Mammary epithelial cell (primary cell): ENCODE measurements around the gene HSD17B8.

Experiments used
- EZH2 ChIP-seq: IDR thresholded peaks from 2 replicates; pipeline ENCODE4 v1.6.1; 2012; ENCODE audit warnings: low read length, inconsistent platforms, borderline replicate concordance
- TF ChIP-seq, protein P1 (sequence below), 2 donors: IDR thresholded peaks in 1 of 2; conservative IDR thresholded peaks in 1 of 2; 2 replicates each; pipeline ENCODE4 v1.5.1; 2011 to 2012; ENCODE audit warnings: inconsistent platforms in 2 of 2, low read length in 2 of 2, mild to moderate bottlenecking in 2 of 2, control low read depth in 1 of 2, low read depth in 1 of 2; ENCODE audit not compliant: insufficient read depth in 1 of 2; ENCODE audit errors: extremely low read depth in 1 of 2

DNA sequence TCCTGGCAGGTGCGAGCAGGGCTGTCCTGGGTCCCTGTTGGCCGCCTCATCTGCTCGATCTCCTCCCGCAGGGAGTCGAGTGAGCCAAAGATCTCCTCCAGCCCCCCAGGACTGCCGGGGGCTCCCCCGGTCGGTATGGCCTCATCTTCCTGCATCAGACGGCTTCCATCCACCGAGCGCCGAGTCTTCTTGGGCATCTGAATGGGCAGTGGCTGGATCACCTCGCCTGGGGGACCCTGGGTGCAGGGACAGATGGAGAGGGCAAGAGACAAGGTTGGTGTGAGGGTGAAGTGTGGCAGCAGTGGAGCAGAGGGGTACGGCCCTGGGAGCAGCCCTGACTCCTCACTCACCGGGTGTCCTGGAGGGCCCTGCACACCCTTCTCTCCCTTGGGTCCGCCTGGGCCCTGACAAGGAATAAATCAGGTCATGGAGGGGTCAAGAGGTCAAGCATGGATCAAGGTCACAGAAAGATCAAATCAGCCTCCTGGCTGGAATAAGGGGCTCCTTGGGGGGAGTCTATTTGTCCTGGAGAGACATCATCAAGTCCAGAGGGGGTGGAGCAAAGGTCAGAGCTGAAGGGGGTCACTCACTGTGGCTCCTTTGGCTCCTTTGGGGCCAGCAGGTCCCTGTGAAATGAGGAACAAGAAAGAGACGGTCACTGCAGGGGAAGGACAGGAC, 38.7 kb upstream of the HSD17B8 start:
- TF ChIP-seq, protein P1, sequence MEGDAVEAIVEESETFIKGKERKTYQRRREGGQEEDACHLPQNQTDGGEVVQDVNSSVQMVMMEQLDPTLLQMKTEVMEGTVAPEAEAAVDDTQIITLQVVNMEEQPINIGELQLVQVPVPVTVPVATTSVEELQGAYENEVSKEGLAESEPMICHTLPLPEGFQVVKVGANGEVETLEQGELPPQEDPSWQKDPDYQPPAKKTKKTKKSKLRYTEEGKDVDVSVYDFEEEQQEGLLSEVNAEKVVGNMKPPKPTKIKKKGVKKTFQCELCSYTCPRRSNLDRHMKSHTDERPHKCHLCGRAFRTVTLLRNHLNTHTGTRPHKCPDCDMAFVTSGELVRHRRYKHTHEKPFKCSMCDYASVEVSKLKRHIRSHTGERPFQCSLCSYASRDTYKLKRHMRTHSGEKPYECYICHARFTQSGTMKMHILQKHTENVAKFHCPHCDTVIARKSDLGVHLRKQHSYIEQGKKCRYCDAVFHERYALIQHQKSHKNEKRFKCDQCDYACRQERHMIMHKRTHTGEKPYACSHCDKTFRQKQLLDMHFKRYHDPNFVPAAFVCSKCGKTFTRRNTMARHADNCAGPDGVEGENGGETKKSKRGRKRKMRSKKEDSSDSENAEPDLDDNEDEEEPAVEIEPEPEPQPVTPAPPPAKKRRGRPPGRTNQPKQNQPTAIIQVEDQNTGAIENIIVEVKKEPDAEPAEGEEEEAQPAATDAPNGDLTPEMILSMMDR (conservative IDR thresholded peaks at IDR 0.05 in 1 of 2, IDR thresholded peaks at IDR 0.05 in 1 of 2; ENCODE audit: extremely low read depth in 1 of 2, insufficient read depth in 1 of 2, low read depth in 1 of 2, low read length in 2 of 2) = no peak
- TF ChIP-seq EZH2 = no peak
